Erythroblast (primary cell): ENCODE results near the gene ELMO3.

Experiments used
- DNase-seq, 2 experiments: peaks; one replicate each; lab custom pipeline; 2025; lab: John Stamatoyannopoulos, UW
- GATA1 ChIP-seq: IDR thresholded peaks from 2 replicates; pipeline ENCODE4 v1.6.1; 2011; ENCODE audit warnings: low read depth, mild to moderate bottlenecking, control low read depth, low read length, moderate library complexity
- POLR2A ChIP-seq: IDR thresholded peaks from 2 replicates; pipeline ENCODE4 v1.6.1; 2011; ENCODE audit warnings: mild to moderate bottlenecking, low read length

Gene ELMO3

GRCh38 chr16:67170168-67170948 lies 28.6 kb upstream of the ELMO3 start, which contains the start of gene NOL3:
TSS of gene NOL3 (plus strand) at chr16:67170538.
- TF ChIP-seq POLR2A, result no peak
- TF ChIP-seq GATA1, result no peak
- peak; percentile 55 to 79 for DNase-seq

GRCh38 chr16:67170949-67171649 lies 27.8 kb upstream of the ELMO3 start:
- DNase-seq, result no peak
- TF ChIP-seq GATA1, result no peak
- TF ChIP-seq POLR2A, result no peak

DNA sequence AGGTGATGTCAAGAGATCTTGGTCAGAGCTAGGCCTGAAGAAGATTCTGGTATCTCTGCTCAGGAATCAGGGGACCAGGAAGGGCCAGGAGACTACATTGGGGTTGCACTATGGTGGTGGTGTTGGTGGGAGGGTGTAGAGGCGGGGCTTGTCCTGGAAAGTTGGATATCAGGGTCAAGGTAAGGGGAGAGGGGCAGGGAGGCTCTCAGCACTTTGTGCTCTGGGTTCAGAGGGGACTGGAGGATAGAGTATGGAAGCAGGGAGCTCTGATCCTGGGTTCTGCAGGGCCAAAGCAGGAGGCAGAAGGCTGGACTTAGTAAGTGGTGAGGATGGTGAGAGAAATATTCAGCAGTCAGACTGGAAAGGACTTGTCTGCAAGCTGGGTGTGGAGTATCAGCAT lies 25.6 kb upstream of the ELMO3 start:
- no peak for TF ChIP-seq POLR2A
- TF ChIP-seq GATA1, result no peak

GRCh38 chr16:67173808-67174705 lies 24.9 kb upstream of the ELMO3 start:
- no peak for TF ChIP-seq GATA1
- TF ChIP-seq POLR2A, result peak; percentile 42
- peak; percentile 57 to 61 for DNase-seq

More for the DNA sequence above, 25.6 kb upstream of the ELMO3 start:
- no peak for DNase-seq

GRCh38 chr16:67174706-67175231 lies 24.2 kb upstream of the ELMO3 start:
- no peak for DNase-seq
- TF ChIP-seq GATA1 (no peak), POLR2A (no peak)

DNA sequence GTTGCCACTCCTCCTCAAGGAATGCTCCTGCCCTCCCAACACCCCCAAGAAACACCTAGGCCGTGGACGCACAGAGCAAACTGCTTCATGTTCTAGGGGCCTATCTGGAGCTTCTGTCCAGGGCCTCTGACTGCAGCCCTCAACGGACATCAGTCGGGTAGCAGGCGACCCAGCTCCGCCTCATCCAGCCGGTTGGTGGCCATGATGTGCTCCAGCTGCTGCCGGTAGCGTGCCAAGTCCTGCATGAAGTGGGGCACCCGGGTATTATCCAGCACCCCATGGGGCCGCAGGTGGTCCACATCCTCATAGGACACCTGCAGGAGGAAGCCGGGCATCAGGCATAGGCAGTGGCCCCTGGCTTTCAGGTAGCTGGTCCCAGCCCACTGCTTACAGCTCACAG lies 22.3 kb upstream of the ELMO3 start:
- no peak for TF ChIP-seq GATA1
- TF ChIP-seq POLR2A, result no peak
- no peak for DNase-seq

GRCh38 chr16:67177743-67178699 lies 20.9 kb upstream of the ELMO3 start:
- DNase-seq, result peak; percentile 43 to 54
- TF ChIP-seq GATA1 (no peak), POLR2A (no peak)

GRCh38 chr16:67179421-67180080 lies 19.4 kb upstream of the ELMO3 start:
- DNase-seq, result peak; percentile 27 to 33
- no peak for TF ChIP-seq GATA1
- TF ChIP-seq POLR2A, result no peak

GRCh38 chr16:67180166-67180565 lies 18.8 kb upstream of the ELMO3 start:
- DNase-seq, result no peak
- no peak for TF ChIP-seq POLR2A
- no peak for TF ChIP-seq GATA1

DNA sequence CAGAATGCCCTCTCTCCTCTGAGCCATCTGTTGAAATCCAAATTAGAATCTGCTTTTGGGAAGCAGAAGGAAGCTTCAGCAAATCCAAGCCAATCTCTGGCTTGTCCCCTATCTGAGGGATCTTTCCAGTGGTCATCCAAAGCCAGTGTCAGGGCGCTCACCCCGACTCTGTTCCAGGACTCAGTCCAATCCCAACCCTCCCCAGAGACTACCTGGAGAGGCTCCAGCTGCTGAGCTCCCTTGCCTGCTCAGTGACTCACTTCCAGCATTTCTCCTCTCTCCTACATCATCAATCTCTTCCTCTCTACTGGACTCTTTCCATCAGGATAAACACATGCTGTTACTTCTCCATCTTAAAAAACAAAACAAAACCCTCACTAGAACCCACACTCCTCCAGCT lies 17.6 kb upstream of the ELMO3 start:
- DNase-seq, result no peak
- TF ChIP-seq GATA1 (no peak), POLR2A (no peak)

DNA sequence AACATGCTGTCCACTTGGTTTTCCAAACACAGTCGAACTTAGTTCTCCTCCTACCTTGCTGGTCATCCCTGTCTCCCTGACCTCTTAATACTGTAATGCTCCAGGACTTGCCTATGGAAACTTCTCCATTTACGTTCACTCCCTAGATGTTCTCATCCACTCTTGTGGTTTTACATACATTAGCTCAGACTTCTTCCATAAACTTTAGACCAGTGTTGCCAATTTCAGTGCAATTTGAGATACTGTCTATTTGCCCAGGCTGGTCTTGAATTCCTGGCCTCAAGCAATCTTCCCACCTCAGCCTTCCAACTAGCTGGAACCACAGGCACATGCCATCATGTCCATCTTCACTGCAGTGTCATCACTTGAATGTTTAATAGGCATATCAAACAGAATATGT lies 16.6 kb upstream of the ELMO3 start:
- TF ChIP-seq POLR2A (no peak), GATA1 (no peak)

DNA sequence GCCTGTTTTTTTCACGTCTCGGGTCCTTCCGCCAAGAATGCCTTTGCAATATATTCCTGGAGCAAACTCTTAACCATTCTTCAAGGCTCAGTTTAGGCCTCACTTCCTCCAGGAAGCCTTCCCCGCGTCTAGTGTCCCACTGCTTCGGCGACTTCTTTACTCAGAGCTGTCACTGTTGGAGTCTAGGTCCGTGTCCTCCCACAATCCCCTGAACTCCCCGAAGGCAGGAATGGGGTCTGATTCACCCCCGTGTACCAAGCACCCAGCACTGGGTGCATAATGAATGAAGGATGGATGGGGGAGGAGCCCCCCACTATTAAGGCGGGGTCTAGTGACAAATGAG lies 15.7 kb upstream of the ELMO3 start:
- DNase-seq, result no peak
- no peak for TF ChIP-seq GATA1
- no peak for TF ChIP-seq POLR2A

More for the DNA sequence above, 16.6 kb upstream of the ELMO3 start:
- no peak for DNase-seq
